ENCODE measurements around the gene FOXRED1.
A peak's percentile ranks its signal among the peaks of the same experiment; 100 is the strongest.
"Not testable (repeated sequence)": the region's sequence is repeated elsewhere in the genome, so short reads cannot be mapped to it uniquely, and the experiment has no call there.

Gene FOXRED1

DNA sequence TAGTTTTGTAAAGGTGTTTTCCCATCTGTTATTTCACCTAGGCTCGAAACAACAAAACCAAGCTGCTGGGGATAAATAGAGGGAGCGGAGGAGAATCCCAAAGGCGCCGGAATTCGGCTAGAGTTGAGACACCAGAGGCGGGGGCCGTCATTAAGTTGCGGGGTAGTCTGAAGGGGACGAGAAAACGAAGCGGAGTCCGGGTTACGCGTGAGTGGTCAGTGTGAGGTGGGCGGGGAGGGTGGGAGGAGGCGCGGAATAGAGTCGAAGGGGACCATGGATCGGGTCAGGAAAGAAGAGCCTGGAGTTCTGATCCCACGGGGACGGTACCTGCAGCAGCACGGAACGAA lies 620 bp upstream of the FOXRED1 start:
- DNase-seq (ENCODE audit: low read depth, low spot score) = no peak
- H3K27ac ChIP-seq = peak overlapping the region; percentile 75

DNA sequence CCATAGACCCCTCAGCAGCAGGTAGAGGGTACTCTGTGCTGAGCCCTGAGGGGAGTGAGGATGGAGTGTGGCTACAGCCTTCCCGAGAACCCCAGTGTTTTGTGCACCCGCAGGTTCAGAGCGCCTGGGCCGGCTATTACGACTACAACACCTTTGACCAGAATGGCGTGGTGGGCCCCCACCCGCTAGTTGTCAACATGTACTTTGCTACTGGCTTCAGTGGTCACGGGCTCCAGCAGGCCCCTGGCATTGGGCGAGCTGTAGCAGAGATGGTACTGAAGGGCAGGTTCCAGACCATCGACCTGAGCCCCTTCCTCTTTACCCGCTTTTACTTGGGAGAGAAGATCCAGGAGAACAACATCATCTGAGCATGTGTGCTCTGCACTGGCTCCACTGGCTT lies 8.4 kb downstream of the FOXRED1 start:
- no peak overlapping the region for H3K27ac ChIP-seq

GRCh38 chr11:126277780-126278179 lies 8.8 kb downstream of the FOXRED1 start:
- no peak for DNase-seq (ENCODE audit: low read depth, low spot score)
- H3K27ac ChIP-seq = no peak overlapping the region

More for the DNA sequence above, 8.4 kb downstream of the FOXRED1 start:
- DNase-seq (ENCODE audit: low read depth, low spot score) = no peak

DNA sequence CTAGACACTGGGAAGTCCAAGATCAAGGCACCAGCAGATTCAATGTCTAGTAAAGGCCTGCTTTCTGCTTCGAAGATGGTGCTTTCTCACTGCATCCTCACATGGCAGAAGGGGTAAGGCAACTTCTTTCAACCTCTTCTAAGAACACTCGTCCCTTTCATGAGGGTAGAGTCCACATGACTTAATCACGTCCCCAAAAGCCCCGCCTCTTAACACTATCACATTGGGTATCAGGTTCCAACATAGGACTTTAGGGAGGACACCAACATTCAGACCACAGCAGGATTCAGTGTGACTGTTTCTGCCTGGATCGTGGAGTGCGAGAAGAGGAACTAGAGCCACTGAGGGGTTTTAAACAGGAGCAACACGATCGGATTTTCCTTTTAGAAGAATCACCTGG lies 10.2 kb downstream of the FOXRED1 start:
- DNase-seq (ENCODE audit: low read depth, low spot score) = no peak
- no peak overlapping the region for H3K27ac ChIP-seq

DNA sequence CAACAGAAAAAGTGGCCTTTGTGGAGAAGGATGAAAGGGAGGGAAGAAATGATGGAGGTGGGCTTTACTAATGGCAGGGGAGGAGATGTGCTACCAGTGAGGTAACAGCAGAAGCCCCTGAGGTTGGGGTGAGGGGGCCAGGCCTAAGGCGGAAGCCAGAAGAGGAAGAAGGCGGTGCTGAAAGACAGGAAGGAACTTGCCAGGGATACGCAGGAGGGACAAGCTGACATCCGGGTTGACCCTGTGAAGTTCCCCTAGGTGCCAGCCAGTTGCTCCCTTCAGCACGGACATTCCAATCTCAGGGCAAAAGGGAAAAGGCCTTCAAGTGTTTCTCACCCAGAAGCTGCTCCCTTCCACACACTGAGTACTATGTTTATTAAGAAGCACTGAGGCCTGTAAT lies 11.6 kb downstream of the FOXRED1 start:
- H3K27ac ChIP-seq = no peak overlapping the region
- no peak for DNase-seq (ENCODE audit: low read depth, low spot score)

DNA sequence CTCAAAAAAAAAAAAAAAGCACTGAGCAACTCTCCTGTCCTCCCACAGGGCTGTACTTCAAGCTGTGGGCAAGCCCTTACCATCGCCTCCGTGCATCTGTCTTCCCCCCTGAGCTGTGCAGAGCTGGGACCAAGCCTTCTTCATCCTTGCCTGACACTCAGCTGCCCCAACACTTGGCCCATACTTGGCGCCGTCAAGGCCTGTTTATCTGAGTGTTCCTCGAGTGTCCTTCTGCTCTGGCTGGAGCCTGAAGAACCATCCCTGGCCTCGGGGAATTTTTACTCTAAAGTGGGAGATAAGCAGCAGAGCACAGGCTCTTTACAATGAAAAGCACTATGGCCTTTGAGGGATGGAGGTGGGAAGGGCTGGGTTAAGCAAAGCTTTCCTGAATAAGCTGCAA lies 12.3 kb downstream of the FOXRED1 start:
- no peak overlapping the region for H3K27ac ChIP-seq
- DNase-seq (ENCODE audit: low read depth, low spot score) = no peak

DNA sequence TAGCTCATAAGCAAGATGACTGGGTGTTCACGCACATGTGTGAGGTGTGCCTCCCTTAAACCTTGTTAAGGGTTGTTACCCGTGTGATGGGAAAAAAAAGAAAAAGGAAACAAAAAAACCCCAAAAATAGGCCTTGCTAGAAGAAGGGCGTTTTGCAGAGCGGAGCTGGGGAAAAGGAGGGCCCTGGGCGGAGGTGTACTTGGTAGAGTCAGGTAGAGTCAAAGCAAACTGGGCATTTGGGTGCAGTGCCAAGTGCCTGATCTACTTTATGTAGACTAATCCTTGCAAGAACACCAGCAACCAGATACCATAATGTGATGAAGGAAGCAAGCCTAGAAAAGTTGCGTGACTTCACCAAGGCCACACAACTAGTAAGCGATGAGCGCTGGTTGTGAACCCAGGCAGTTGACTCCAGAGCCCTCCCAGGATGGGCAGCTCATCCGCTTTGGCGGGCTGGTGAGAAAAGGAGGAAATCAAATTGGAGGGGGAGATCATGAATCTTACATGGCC lies 12.8 kb downstream of the FOXRED1 start:
- DNase-seq (ENCODE audit: low read depth, low spot score) = no peak
- H3K27ac ChIP-seq = no peak overlapping the region

DNA sequence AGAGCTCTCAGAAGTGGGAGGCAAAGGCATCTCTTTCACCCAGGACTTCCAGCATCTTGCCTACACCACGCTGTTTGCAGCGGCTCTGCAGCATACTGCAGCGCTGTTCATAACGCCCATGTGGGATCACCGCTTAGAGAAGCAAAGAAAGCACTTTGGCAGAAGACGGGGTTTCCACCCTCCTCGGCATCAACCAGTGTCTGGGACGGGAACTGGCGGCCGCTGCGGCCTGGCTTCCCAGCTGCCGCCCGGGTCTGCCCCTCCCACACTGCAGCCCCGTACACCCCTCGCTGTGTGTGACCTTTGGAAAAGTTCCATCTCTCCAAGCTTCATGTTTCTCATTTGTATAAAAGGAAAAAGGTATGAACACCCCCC lies 13.4 kb downstream of the FOXRED1 start:
- no peak for DNase-seq (ENCODE audit: low read depth, low spot score)
- H3K27ac ChIP-seq = peak overlapping the region; percentile 76

DNA sequence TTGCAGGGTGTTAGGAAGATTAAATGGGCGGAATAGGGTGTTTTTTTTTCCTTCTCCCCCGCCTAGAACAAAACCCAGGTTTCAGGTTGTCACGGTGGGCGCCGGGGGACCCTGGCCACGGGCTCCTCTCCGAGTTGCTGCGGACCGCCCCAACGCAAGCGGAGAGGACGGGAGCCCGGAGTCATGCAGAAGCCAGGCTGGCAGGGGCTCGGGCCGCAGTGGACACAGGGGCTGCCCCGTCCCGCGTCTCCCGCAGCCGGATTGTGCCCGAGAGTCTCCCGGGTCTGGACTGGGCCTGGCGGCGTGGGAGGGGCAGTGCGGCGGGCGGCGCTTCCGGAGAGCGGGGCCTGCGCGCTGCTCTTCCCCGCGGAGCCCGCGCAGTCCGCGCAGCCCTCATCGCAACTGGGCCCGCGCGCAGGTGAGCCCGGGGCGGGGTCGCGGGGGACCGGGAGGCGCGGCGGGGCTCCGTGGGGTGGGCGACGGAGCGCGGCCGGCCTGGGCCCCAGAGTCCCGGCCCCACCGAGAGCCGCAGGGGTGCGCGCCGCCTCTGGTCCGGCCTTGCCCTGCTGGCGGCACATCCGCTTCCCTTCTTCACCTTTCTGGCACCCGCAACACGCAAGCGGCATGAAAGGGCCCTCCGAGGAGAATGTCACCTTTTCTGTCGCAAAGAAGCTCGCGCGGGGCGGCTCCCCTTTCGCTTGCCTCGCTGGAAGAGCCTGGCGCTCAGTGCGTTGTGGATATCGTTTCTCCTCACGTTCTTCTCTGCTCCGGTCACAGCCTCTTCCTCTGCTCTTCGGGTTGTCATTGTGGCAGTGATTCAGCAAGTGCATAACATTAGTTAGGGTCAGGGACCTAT lies 14.0 kb downstream of the FOXRED1 start, which contains the start of gene TIRAP:
TIRAP (plus strand) TSS at position 358 of the 856 bp plus-strand sequence. CDS start 7,802 bp downstream, outside the sequence.
- peak within 1 kb of the TSS; percentile 76 for H3K27ac ChIP-seq
- no peak for DNase-seq (ENCODE audit: low read depth, low spot score)

DNA sequence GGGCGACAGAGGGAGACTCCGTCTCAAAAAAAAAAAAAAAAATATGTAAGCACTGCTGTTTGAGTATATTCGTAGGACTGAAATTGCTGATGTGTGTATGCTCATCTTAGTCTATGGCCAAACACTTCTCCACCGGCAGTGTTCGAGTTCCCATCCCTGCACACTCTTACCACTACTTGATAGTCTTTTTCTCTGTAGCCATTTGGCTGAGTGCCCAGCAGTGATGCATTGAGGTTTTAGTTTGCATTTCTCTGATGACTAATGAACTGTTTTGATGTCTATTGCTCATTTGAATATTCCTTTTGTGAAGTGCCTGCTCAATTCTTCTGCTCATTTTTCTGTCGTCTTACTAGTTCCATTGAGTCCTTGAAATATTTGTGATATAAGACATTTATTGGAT lies 15.9 kb downstream of the FOXRED1 start:
- peak; percentile 67 for DNase-seq (ENCODE audit: low read depth, low spot score)
- H3K27ac ChIP-seq = no peak overlapping the region

DNA sequence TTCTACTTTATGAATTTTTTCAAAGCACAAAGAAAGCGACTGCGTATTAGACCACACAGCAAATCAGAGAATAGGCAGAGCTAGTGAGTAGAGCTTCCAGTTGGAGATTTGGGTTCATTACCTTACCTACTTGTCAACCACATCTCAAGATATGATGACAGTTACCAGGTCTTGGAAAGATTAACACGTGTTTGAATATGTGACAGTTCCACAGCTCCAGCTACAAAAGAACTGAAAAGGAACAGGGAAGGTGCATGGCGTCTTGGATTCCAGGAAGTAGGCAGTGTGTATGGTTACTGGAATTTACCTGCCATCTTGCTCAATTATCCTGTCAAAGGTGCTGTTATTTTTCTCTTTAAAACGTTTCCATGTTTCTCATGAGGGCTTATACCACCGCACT lies 19.3 kb downstream of the FOXRED1 start:
- DNase-seq (ENCODE audit: low read depth, low spot score) = no peak
- no peak overlapping the region for H3K27ac ChIP-seq

- DNase-seq (ENCODE audit: low read depth, low spot score) = no peak
- no peak overlapping the region for H3K27ac ChIP-seq
These were observed 21.9 kb downstream of the FOXRED1 start for GRCh38 chr11:126290887-126291286.

- H3K27ac ChIP-seq = no peak overlapping the region
These were observed 24.8 kb downstream of the FOXRED1 start for GRCh38 chr11:126293726-126294125.

GRCh38 chr11:126297004-126297403 lies 28.1 kb downstream of the FOXRED1 start:
- DNase-seq (ENCODE audit: low read depth, low spot score) = no peak
- H3K27ac ChIP-seq = no peak overlapping the region

More at GRCh38 chr11:126293726-126294125, 24.8 kb downstream of the FOXRED1 start:
- no peak for DNase-seq (ENCODE audit: low read depth, low spot score)

GRCh38 chr11:126303623-126304456 lies 34.9 kb downstream of the FOXRED1 start, which contains the start of gene DCPS:
Gene DCPS (plus strand): TSS chr11:126304060. CDS start chr11:126304081, 21 bp downstream.
- peak within 1 kb of the TSS; percentile 80 for H3K27ac ChIP-seq
- peak; percentile 52 for DNase-seq (ENCODE audit: low read depth, low spot score)

DNA sequence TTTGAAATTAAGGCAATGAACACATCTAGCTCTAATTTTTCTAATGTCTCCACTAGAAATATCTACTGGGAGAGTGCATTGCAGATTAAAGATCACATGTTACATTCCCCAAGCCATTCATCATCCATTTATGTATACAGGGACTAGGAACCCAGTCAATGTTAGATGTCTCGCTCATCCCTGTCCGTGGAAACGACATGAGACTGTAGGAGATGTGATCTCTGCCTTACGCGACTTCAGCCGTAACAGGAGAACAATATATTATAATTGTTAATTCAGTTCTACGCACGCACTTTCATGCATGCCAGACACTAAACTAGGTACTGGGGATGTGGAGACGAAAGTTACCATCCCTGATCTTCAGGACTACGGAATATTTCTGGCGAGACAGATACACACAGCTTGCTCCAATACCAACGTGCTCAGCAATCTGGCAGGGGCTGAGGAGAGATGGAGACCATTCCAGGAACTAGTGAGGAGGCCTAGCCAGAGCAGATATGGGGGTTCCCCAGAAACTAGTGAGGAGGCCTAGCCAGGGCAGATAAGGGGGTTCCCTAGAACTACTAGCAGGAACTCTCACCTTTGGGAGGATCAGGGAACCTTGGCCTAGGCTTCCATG lies 35.6 kb downstream of the FOXRED1 start:
- no peak for DNase-seq (ENCODE audit: low read depth, low spot score)
- H3K27ac ChIP-seq = peak overlapping the region; percentile 80

DNA sequence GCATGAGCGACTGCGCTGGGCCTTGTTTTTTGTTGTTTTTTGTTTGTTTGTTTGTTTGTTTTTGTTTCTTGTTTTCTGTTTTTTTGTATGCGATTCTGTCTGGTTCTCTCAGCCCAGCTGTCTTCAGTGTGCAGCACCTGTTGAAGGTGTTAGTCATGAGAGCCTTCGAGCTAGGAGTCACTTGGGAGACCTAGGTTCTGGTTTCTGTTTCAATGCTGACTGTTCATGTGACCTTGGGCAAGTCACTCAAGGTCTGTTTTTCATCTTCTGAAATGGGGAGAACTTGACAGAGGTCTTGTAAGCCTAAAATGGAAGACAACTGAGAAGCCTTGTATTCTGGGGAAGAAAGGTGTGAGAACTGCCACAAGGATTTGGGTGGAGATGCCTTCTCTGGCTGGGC lies 36.7 kb downstream of the FOXRED1 start:
- H3K27ac ChIP-seq = no peak overlapping the region
- no peak for DNase-seq (ENCODE audit: low read depth, low spot score)

DNA sequence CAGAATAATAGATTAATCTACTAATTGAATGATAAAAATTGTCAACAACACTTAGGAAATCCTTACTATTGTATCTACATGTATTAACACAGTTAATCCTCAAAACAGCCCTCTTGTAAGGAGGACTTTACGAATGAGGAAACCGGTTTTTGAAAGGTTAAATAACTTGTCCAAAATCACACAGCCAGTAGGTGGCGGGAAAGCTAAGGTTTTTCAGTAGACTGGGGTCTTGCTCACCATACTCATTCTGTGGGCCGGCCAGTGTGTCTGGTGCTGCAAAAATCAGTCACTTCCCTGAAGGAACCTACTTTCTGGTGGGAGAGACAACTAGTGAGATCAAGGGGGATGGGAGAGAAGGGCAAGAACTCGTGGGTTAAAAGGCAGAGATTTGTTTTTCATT lies 38.8 kb downstream of the FOXRED1 start:
- peak overlapping the region; percentile 9 for H3K27ac ChIP-seq
- no peak for DNase-seq (ENCODE audit: low read depth, low spot score)

- H3K27ac ChIP-seq = peak overlapping the region; percentile 9
- DNase-seq (ENCODE audit: low read depth, low spot score) = no peak
These were observed 39.3 kb downstream of the FOXRED1 start for GRCh38 chr11:126308271-126308671.

- not testable (repeated sequence) for H3K27ac ChIP-seq; DNase-seq (ENCODE audit: low read depth, low spot score)
These were observed 39.8 kb downstream of the FOXRED1 start for GRCh38 chr11:126308771-126309170.
